Neural cell (in vitro differentiated cells): Measurements from ENCODE around the gene PHGDH.

ENCODE experiments used
- EZH2 ChIP-seq: fragments of 200-600, 300-800 bp; shearing (Covaris generic), sonication (generic); IDR thresholded peaks from 2 replicates; pipeline ENCODE4 v1.6.1; 2014; ENCODE audit warnings: antibody characterized with exemption, low read length, borderline replicate concordance, mild to moderate bottlenecking; ENCODE audit not compliant: insufficient read depth, poor library complexity, severe bottlenecking
- MXI1 ChIP-seq: fragments of 450-650 bp; conservative IDR thresholded peaks from 2 replicates; pipeline ENCODE4 v1.6.1; 2014; ENCODE audit warnings: antibody characterized with exemption, mild to moderate bottlenecking; ENCODE audit not compliant: poor library complexity, severe bottlenecking
- RAD21 ChIP-seq: fragments of 450-650 bp; conservative IDR thresholded peaks from 2 replicates; pipeline ENCODE4 v1.6.1; 2014; ENCODE audit warnings: antibody characterized with exemption, mild to moderate bottlenecking, moderate library complexity
- TF ChIP-seq, protein P1 (sequence below): fragments of 450-650 bp; IDR thresholded peaks from 2 replicates; pipeline ENCODE4 v1.5.1; 2014; ENCODE audit warnings: antibody characterized with exemption, mild to moderate bottlenecking, moderate library complexity; ENCODE audit not compliant: poor library complexity, severe bottlenecking

DNA sequence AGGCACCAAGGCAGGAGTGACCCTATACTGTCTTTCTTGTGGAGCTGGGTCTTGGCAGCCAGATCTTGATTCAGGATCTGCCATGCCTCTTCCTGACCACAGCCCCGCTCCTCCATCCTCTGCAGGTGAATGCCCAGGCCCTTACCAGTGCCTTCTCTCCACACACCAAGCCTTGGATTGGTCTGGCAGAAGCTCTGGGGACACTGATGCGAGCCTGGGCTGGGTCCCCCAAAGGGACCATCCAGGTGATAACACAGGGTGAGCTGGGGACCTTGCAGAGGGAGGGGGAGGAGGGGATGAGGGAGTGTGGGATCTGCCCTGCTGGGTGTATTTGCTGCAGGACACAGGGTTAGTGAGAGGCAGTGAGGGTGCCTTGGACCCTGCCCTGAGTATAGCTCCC is 28.5 kb downstream of the PHGDH start:
- TF ChIP-seq, protein P1, sequence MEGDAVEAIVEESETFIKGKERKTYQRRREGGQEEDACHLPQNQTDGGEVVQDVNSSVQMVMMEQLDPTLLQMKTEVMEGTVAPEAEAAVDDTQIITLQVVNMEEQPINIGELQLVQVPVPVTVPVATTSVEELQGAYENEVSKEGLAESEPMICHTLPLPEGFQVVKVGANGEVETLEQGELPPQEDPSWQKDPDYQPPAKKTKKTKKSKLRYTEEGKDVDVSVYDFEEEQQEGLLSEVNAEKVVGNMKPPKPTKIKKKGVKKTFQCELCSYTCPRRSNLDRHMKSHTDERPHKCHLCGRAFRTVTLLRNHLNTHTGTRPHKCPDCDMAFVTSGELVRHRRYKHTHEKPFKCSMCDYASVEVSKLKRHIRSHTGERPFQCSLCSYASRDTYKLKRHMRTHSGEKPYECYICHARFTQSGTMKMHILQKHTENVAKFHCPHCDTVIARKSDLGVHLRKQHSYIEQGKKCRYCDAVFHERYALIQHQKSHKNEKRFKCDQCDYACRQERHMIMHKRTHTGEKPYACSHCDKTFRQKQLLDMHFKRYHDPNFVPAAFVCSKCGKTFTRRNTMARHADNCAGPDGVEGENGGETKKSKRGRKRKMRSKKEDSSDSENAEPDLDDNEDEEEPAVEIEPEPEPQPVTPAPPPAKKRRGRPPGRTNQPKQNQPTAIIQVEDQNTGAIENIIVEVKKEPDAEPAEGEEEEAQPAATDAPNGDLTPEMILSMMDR, result no peak
- TF ChIP-seq EZH2 (no peak), MXI1 (no peak), RAD21 (no peak)
